GM23338 (cell line): ENCODE measurements around the gene STARD8. TPM values are rescaled to one million over a fixed set of nuclear protein-coding genes. Genes with fewer than 3 reads are reported as not detected.

Source experiments
- ATAC-seq: fragments of 200-7000 bp; cut with Tn5 transposase; 3 replicates; pipeline ENCODE4 v1.9.1; 2020
- DNase-seq: peaks from one replicate; pipeline ENCODE4 v3.0.0-alpha.2; 2015; ENCODE audit warnings: low spot score
- H2AFZ ChIP-seq: fragments of 200-600 bp; sonication (generic); 2 replicates; pipeline ENCODE4 v1.8.0; 2016; ENCODE audit warnings: antibody characterized with exemption, mild to moderate bottlenecking, moderate library complexity
- H3F3A ChIP-seq: fragments of 200-600 bp; sonication (generic); replicated peaks from 2 replicates; pipeline ENCODE4 v1.8.0; 2017; ENCODE audit warnings: antibody characterized with exemption, mixed run types, low read depth
- H3K27ac ChIP-seq: fragments of 200-600 bp; sonication (generic); 2 replicates; pipeline ENCODE4 v1.6.1; 2016; ENCODE audit warnings: low read depth
- H3K27me3 ChIP-seq: fragments of 200-600 bp; sonication (generic); 2 replicates; pipeline ENCODE4 v1.8.0; 2016; ENCODE audit warnings: mild to moderate bottlenecking, mixed run types, moderate library complexity; ENCODE audit not compliant: insufficient read depth
- H3K36me3 ChIP-seq: fragments of 200-600 bp; sonication (generic); 2 replicates; pipeline ENCODE4 v1.8.0; 2016; ENCODE audit warnings: mild to moderate bottlenecking; ENCODE audit not compliant: insufficient read depth
- H3K4me1 ChIP-seq: fragments of 200-600 bp; sonication (generic); 2 replicates; pipeline ENCODE4 v1.8.0; 2016; ENCODE audit warnings: mild to moderate bottlenecking, moderate library complexity; ENCODE audit not compliant: insufficient read depth
- H3K4me2 ChIP-seq: fragments of 200-600 bp; sonication (generic); 2 replicates; pipeline ENCODE4 v1.7.1; 2017; ENCODE audit warnings: mixed run types
- H3K4me3 ChIP-seq: fragments of 200-600 bp; sonication (generic); 2 replicates; pipeline ENCODE4 v1.6.1; 2016; ENCODE audit warnings: mixed run types
- H3K79me2 ChIP-seq: fragments of 200-600 bp; sonication (generic); replicated peaks from 2 replicates; pipeline ENCODE4 v1.8.0; 2017; ENCODE audit warnings: mild to moderate bottlenecking; ENCODE audit not compliant: insufficient read depth
- H3K9me2 ChIP-seq: fragments of 200-600 bp; sonication (generic); 2 replicates; pipeline ENCODE4 v1.8.0; 2017; ENCODE audit not compliant: insufficient read depth
- H4K20me1 ChIP-seq: fragments of 200-600 bp; sonication (generic); replicated peaks from 2 replicates; pipeline ENCODE4 v1.8.0; 2017; ENCODE audit warnings: mild to moderate bottlenecking; ENCODE audit not compliant: insufficient read depth
- H3K27ac Mint-ChIP-seq: 2 replicates; pipeline ENCODE4 v1.8.0; 2020; ENCODE audit warnings: inconsistent platforms, mild to moderate bottlenecking, moderate library complexity, mixed read lengths
- H3K27me3 Mint-ChIP-seq: 3 replicates; pipeline ENCODE4 v1.8.0; 2022; ENCODE audit warnings: low read depth, mild to moderate bottlenecking, moderate library complexity, mixed read lengths, inconsistent platforms; ENCODE audit not compliant: insufficient read depth, poor library complexity
- H3K36me3 Mint-ChIP-seq: 3 replicates; pipeline ENCODE4 v1.8.0; 2021; ENCODE audit warnings: low read depth, mild to moderate bottlenecking, inconsistent platforms, moderate library complexity, mixed read lengths
- H3K4me1 Mint-ChIP-seq: 3 replicates; pipeline ENCODE4 v1.8.0; 2020; ENCODE audit warnings: mild to moderate bottlenecking, inconsistent platforms, mixed read lengths
- H3K4me3 Mint-ChIP-seq: 3 replicates; pipeline ENCODE4 v1.8.0; 2021; ENCODE audit warnings: moderate library complexity, mild to moderate bottlenecking, inconsistent platforms, mixed read lengths
- H3K9me3 Mint-ChIP-seq: 3 replicates; pipeline ENCODE4 v1.8.0; 2020; ENCODE audit warnings: moderate library complexity, mild to moderate bottlenecking, inconsistent platforms, mixed read lengths
- CREB1 ChIP-seq: fragments of 250-450 bp; sonication (Bioruptor Pico); IDR thresholded peaks from 2 replicates; pipeline ENCODE4 v1.5.0; 2020; ENCODE audit warnings: low read depth, mild to moderate bottlenecking, moderate library complexity
- CTCF ChIP-seq, 2 experiments: fragments of 200-600 bp in 1 of 2; sonication (generic) in 1 of 2; conservative IDR thresholded peaks; 2 replicates each; pipeline versions ENCODE4 v1.5.1 to v1.6.1; 2016 to 2017; ENCODE audit warnings: antibody characterized with exemption in 2 of 2, low read depth in 2 of 2, mild to moderate bottlenecking in 2 of 2, moderate library complexity in 1 of 2
- ETS1 ChIP-seq: IDR thresholded peaks from 2 replicates; pipeline ENCODE4 v1.6.1; 2016; ENCODE audit warnings: antibody characterized with exemption
- EZH2 ChIP-seq: fragments of 200-600 bp; sonication (generic); IDR thresholded peaks from one replicate; pipeline ENCODE4 v1.8.0; 2017; ENCODE audit warnings: antibody characterized with exemption, mild to moderate bottlenecking, low read depth; ENCODE audit not compliant: unreplicated experiment
- EZH2phosphoT487 ChIP-seq: fragments of 200-600 bp; sonication (generic); IDR thresholded peaks from one replicate; pipeline ENCODE4 v1.8.1; 2018; ENCODE audit warnings: antibody characterized with exemption; ENCODE audit not compliant: unreplicated experiment
- JUNB ChIP-seq: IDR thresholded peaks from one replicate; pipeline ENCODE4 v1.6.1; 2016; ENCODE audit warnings: antibody characterized with exemption; ENCODE audit not compliant: unreplicated experiment
- NANOG ChIP-seq: IDR thresholded peaks from 2 replicates; pipeline ENCODE4 v1.6.1; 2016; ENCODE audit warnings: antibody characterized with exemption, borderline replicate concordance
- POLR2AphosphoS5 ChIP-seq: IDR thresholded peaks from 2 replicates; pipeline ENCODE4 v1.6.1; 2016; ENCODE audit warnings: antibody characterized with exemption, low read depth
- REST ChIP-seq: IDR thresholded peaks from one replicate; pipeline ENCODE4 v1.6.1; 2018; ENCODE audit warnings: antibody characterized with exemption; ENCODE audit not compliant: unreplicated experiment
- STAT1 ChIP-seq: IDR thresholded peaks from one replicate; pipeline ENCODE4 v1.6.1; 2016; ENCODE audit warnings: antibody characterized with exemption; ENCODE audit not compliant: unreplicated experiment
- ZNF114 ChIP-seq: fragments of 250-450 bp; sonication (Bioruptor Pico); IDR thresholded peaks from 2 replicates; pipeline ENCODE4 v1.5.0; 2020; ENCODE audit warnings: mild to moderate bottlenecking, moderate library complexity
- ZNF331 ChIP-seq: fragments of 250-450 bp; sonication (Bioruptor Pico); IDR thresholded peaks from 2 replicates; pipeline ENCODE4 v1.5.0; 2020; ENCODE audit warnings: low read depth, mild to moderate bottlenecking, moderate library complexity
- ZNF462 ChIP-seq: fragments of 250-450 bp; sonication (Bioruptor Pico); IDR thresholded peaks from 2 replicates; pipeline ENCODE4 v1.5.0; 2020; ENCODE audit warnings: mild to moderate bottlenecking, moderate library complexity
- polyA plus RNA-seq: library from polyadenylated mRNA; unstranded; fragments of >200 nt; fragmentation: Nextera tagmentation; extraction: Ambion mirVana; gene quantifications from 2 replicates; pipeline ENCODE4 v1.2.1, GENCODE V29; 2016
- total RNA-seq: library from RNA; depleted of rRNA; stranded (reverse); fragments of >200 nt; shearing (Covaris generic); gene quantifications from 2 replicates; pipeline ENCODE4 v1.2.3, GENCODE V29; 2014

Gene STARD8
- total and polyA plus RNA-seq, 2 experiments from 2014 or later = 0.74 to 5.6 TPM

GRCh38 chrX:68743754-68744153, 96.3 kb downstream of the STARD8 start:
- no peaks in the 10 kb centered on the region for H3K27me3 ChIP-seq
- H3K9me3 Mint-ChIP-seq = peaks cover 3% of the 10 kb centered on the region; the same call in 2 of the 3 replicates
- H4K20me1 ChIP-seq = no peaks in the 10 kb centered on the region
- DNase-seq (no peak), ATAC-seq (no peak)
- no peaks in the 10 kb centered on the region for H3K9me2 ChIP-seq
- H3K4me1 Mint-ChIP-seq = no peaks in the 10 kb centered on the region; the same call in 2 of the 3 replicates
- peaks cover 6% of the 10 kb centered on the region for H3K27me3 Mint-ChIP-seq
- TF ChIP-seq ZNF114 (no peak), ZNF331 (CRISPR knock-in tag) (no peak), CTCF (conservative IDR thresholded peaks at IDR 0.05; ENCODE audit: low read depth in 2 of 2) (no peak), POLR2AphosphoS5 (no peak), NANOG (no peak), ZNF462 (CRISPR knock-in tag) (no peak), REST (no peak), EZH2 (no peak), CREB1 (CRISPR knock-in tag) (no peak), EZH2phosphoT487 (no peak), JUNB (no peak), STAT1 (no peak), ETS1 (no peak)
- H3K4me3 Mint-ChIP-seq = no peak overlapping the region
- H2AFZ ChIP-seq = no peak overlapping the region
- H3K79me2 ChIP-seq = no peaks in the 10 kb centered on the region
- H3F3A ChIP-seq = no peaks in the 10 kb centered on the region
- H3K4me3 ChIP-seq = no peak overlapping the region
- H3K27ac Mint-ChIP-seq = no peak overlapping the region
- H3K36me3 ChIP-seq = no peaks in the 10 kb centered on the region
- no peak overlapping the region for H3K27ac ChIP-seq
- H3K4me1 ChIP-seq = no peaks in the 10 kb centered on the region
- no peaks in the 10 kb centered on the region for H3K36me3 Mint-ChIP-seq
- no peak overlapping the region for H3K4me2 ChIP-seq
